Measurements from ENCODE around the gene TMEM97.
"Not testable (repeated sequence)": the region's sequence is repeated elsewhere in the genome, so short reads cannot be mapped to it uniquely, and the experiment has no call there.

- not testable (repeated sequence) for TF ChIP-seq CTCF (IDR thresholded peaks at IDR 0.05 in 4 of 5, conservative IDR thresholded peaks at IDR 0.05 in 1 of 5); POLR2A (IDR thresholded peaks at IDR 0.05)
Measured at GRCh38 chr17:28292878-28293277, 26.1 kb upstream of the TMEM97 start.
